GM12801 (cell line): ENCODE data around the gene KCNAB1.

Experiments
- TF ChIP-seq, protein P1 (sequence below): IDR thresholded peaks from one replicate; pipeline ENCODE4 v1.5.1; 2011; ENCODE audit warnings: control low read depth; ENCODE audit not compliant: insufficient read length; ENCODE audit errors: extremely low read depth

KCNAB1 gene

DNA sequence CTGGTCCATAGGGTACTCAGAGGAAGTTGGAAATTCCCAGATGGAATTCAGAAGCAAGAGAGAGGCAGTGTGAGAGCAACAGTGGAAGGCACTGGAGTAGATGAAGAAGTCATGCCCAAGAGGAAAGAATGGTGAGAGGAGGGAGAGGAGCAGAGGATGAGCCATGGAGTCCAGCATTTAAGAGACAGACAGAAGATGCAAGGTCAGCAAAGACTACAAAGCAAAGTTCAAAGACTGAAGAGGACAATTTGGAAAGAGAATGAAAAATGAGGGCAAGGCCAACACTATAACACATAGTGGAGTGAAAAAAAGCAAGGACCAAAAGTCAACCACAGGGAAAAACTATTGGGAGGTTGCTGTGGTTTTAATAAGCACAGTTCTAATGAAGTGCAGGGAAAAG, 255.8 kb downstream of the KCNAB1 start:
- TF ChIP-seq, protein P1, sequence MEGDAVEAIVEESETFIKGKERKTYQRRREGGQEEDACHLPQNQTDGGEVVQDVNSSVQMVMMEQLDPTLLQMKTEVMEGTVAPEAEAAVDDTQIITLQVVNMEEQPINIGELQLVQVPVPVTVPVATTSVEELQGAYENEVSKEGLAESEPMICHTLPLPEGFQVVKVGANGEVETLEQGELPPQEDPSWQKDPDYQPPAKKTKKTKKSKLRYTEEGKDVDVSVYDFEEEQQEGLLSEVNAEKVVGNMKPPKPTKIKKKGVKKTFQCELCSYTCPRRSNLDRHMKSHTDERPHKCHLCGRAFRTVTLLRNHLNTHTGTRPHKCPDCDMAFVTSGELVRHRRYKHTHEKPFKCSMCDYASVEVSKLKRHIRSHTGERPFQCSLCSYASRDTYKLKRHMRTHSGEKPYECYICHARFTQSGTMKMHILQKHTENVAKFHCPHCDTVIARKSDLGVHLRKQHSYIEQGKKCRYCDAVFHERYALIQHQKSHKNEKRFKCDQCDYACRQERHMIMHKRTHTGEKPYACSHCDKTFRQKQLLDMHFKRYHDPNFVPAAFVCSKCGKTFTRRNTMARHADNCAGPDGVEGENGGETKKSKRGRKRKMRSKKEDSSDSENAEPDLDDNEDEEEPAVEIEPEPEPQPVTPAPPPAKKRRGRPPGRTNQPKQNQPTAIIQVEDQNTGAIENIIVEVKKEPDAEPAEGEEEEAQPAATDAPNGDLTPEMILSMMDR, result no peak

GRCh38 chr3:156377266-156377665, 256.9 kb downstream of the KCNAB1 start:
- TF ChIP-seq, protein P1, result no peak

GRCh38 chr3:156377718-156378117, 257.3 kb downstream of the KCNAB1 start:
- TF ChIP-seq, protein P1, result no peak

DNA sequence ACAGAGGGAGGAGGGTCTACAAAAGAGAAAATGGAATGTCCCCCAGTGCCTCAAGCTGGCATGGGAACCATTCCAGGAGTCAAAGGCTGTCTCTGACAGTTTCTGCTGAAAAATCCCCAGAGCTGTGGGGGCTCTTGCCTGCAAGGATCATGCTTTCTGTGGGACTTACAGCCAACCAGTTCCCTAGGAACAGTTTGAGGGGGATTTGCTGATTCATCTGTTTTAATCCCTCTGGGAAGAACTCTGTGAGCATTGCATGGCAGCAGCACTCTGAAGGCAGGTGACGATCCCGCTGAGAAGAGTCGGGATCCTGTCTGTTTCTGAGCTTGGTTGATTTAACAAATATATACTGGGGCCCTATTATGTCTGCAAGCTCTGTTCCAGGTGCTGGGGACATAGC, 258.5 kb downstream of the KCNAB1 start:
- TF ChIP-seq, protein P1, result no peak

- TF ChIP-seq, protein P1, result no peak
These were observed 258.9 kb downstream of the KCNAB1 start for GRCh38 chr3:156379327-156379726.

GRCh38 chr3:156381253-156381652, 260.9 kb downstream of the KCNAB1 start:
- TF ChIP-seq, protein P1, result no peak

DNA sequence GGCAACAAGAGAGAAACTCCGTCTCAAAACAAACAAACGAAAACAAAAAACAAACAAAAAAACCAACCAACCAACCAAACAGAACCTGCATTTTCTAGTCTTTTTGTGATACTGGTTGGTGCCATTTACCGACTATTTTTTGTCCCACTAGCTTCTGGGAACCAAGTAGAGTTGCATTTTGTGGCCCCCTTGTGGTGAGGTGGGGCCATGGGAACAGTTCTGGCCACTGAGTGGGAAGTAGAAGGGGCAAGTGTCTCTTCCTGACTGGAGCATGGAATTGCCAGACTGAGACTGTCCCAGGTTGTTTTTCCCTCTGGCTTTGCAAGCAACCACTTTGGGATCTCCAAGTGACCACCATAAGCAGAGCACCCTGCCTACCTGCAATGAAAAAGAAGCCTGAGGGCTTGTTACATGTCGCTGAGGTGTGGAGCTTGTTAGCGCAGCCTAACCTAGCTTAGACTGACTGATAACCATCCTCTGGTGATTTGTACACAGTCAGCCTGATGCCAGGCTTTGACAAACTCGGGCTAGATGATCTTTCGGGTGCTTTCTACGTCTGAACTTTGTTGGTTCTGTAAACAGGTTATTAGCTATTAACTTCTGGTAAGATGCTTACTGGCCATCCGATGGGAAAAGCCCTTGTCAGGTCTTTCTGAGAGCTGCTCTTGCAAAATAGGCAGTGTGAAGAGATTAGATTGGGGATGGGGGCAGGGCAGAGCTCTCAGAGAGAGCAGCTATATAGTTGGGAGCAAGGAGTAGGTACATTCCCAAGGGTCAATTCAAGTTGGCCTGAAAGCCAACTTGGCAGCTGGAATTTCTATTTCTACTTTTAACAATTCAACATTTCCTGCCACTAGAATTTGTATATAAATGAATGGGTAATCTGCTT, 262.3 kb downstream of the KCNAB1 start:
- TF ChIP-seq, protein P1, result peak; percentile 4
